Stimulated activated CD4-positive, alpha-beta T cell treated with anti-CD3 and anti-CD28 coated beads, TNF-alpha, amount 100 ng/mL, for 4 hours (primary cell): Measurements from ENCODE around the gene LIF.

ENCODE experiments used
- DNase-seq, 3 experiments: peaks; one replicate each; pipeline ENCODE4 v3.0.0-alpha.2; 2020; ENCODE audit warnings: low read depth in 3 of 3

LIF gene

GRCh38 chr22:30284666-30285065 lies 38.1 kb upstream of the LIF start:
- DNase-seq = no peak

GRCh38 chr22:30284172-30284571 lies 37.6 kb upstream of the LIF start:
- no peak for DNase-seq

- DNase-seq = no peak
Measured at GRCh38 chr22:30283342-30283741, 36.8 kb upstream of the LIF start.

GRCh38 chr22:30282616-30283046 lies 36.1 kb upstream of the LIF start:
- DNase-seq = no peak

GRCh38 chr22:30280505-30280904 lies 33.9 kb upstream of the LIF start:
- no peak for DNase-seq

GRCh38 chr22:30279932-30280331 lies 33.4 kb upstream of the LIF start:
- DNase-seq = no peak

GRCh38 chr22:30279046-30279788 lies 32.7 kb upstream of the LIF start:
- no peak for DNase-seq

GRCh38 chr22:30277547-30278344 lies 31.2 kb upstream of the LIF start:
- DNase-seq = no peak

GRCh38 chr22:30276039-30276438 lies 29.5 kb upstream of the LIF start:
- no peak for DNase-seq

GRCh38 chr22:30275625-30276024 lies 29.1 kb upstream of the LIF start:
- no peak for DNase-seq

- no peak for DNase-seq
Measured at GRCh38 chr22:30274437-30274812, 27.9 kb upstream of the LIF start.

GRCh38 chr22:30273711-30274436 lies 27.3 kb upstream of the LIF start:
- DNase-seq = no peak

- DNase-seq = no peak
Measured at GRCh38 chr22:30272781-30273601, 26.4 kb upstream of the LIF start.

GRCh38 chr22:30270832-30271231 lies 24.3 kb upstream of the LIF start:
- no peak for DNase-seq

- DNase-seq = no peak
Measured at GRCh38 chr22:30268331-30268730, 21.8 kb upstream of the LIF start.

- no peak for DNase-seq
Measured at GRCh38 chr22:30267382-30268302, 21.1 kb upstream of the LIF start.

GRCh38 chr22:30266445-30267381 lies 20.2 kb upstream of the LIF start, which contains the start of gene OSM:
TSS of gene OSM (minus strand) at chr22:30266851. CDS start at chr22:30266799, 52 bp downstream.
- DNase-seq = peak in 1 of 3 experiments; percentile 46

- DNase-seq = peak in 2 of 3 experiments; percentile 77 to 81
Measured at GRCh38 chr22:30265823-30266444, 19.4 kb upstream of the LIF start.
